A673 (cell line): ENCODE data around the gene ASB3. TPM values are rescaled to one million over a fixed set of nuclear protein-coding genes. Genes with fewer than 3 reads are reported as not detected.

Experiments used
- BruUV-seq: library from RNA; stranded (reverse); fragments of 400-500 nt; replicated peaks from 2 replicates; lab custom pipeline; 2021; lab: Mats Ljungman, UMichigan
- CTCF ChIA-PET: fragments of 300-600 bp; sonication (Branson Sonifier 250); formaldehyde crosslinking; loops from one replicate; lab custom pipeline; 2022; ENCODE audit warnings: antibody characterized with exemption; lab: Charles Lee
- POLR2A ChIA-PET: fragments of 300-600 bp; sonication (Branson Sonifier 250); formaldehyde crosslinking; loops from one replicate; lab custom pipeline; 2022; ENCODE audit warnings: antibody characterized with exemption; ENCODE audit not compliant: low non-redundant PET; lab: Charles Lee
- DNase-seq: peaks from one replicate; pipeline ENCODE4 v3.0.0-alpha.2; 2015; ENCODE audit warnings: low spot score
- H3K27ac ChIP-seq: fragments of 200-600 bp; sonication (generic); 2 replicates; pipeline ENCODE4 v1.5.1; 2016; ENCODE audit warnings: mixed run types, low read depth, mild to moderate bottlenecking, mixed read lengths, antibody characterized with exemption, low read length; ENCODE audit not compliant: poor library complexity, severe bottlenecking
- H3K27me3 ChIP-seq: fragments of 200-600 bp; sonication (generic); replicated peaks from 2 replicates; pipeline ENCODE4 v1.6.1; 2017; ENCODE audit warnings: mixed run types, low read depth, mild to moderate bottlenecking, mixed read lengths, antibody characterized with exemption, low read length; ENCODE audit not compliant: insufficient read depth, poor library complexity
- H3K36me3 ChIP-seq: fragments of 200-600 bp; sonication (generic); 2 replicates; pipeline ENCODE4 v1.6.1; 2016; ENCODE audit warnings: mixed run types, mild to moderate bottlenecking, mixed read lengths, antibody characterized with exemption, low read length; ENCODE audit not compliant: insufficient read depth, poor library complexity, severe bottlenecking
- H3K4me1 ChIP-seq: fragments of 200-600 bp; sonication (generic); 2 replicates; pipeline ENCODE4 v1.6.1; 2017; ENCODE audit warnings: mixed run types, mild to moderate bottlenecking, mixed read lengths, antibody characterized with exemption, low read length; ENCODE audit not compliant: insufficient read depth, poor library complexity, severe bottlenecking
- H3K4me3 ChIP-seq: fragments of 200-600 bp; sonication (generic); 2 replicates; pipeline ENCODE4 v1.5.1; 2016; ENCODE audit warnings: low read depth, mixed run types, mild to moderate bottlenecking, mixed read lengths, low read length; ENCODE audit not compliant: poor library complexity, severe bottlenecking
- H3K9me3 ChIP-seq: fragments of 200-600 bp; sonication (generic); 2 replicates; pipeline ENCODE4 v1.6.1; 2016; ENCODE audit warnings: mixed run types, low read depth, mild to moderate bottlenecking, mixed read lengths, antibody characterized with exemption, low read length; ENCODE audit not compliant: poor library complexity, severe bottlenecking
- EZH2 ChIP-seq: fragments of 200-600 bp; sonication (generic); IDR thresholded peaks from 2 replicates; pipeline ENCODE4 v1.6.1; 2017; ENCODE audit warnings: borderline replicate concordance, low read depth, mild to moderate bottlenecking, mixed read lengths, antibody characterized with exemption, low read length; ENCODE audit not compliant: poor library complexity, severe bottlenecking
- intact Hi-C: fragments of 100-400 bp; cut with micrococcal nuclease; formaldehyde crosslinking; loops from one replicate; pipeline ENCODE4 v1.10.0; 2022; ENCODE audit not compliant: unreplicated experiment
- total RNA-seq: library from RNA; stranded (reverse); gene quantifications from 2 replicates; pipeline ENCODE4 v1.2.3, GENCODE V29; 2021
- TF ChIP-seq, protein P1 (sequence below): fragments of 300-800, 200-600 bp; sonication (generic); conservative IDR thresholded peaks from 2 replicates; pipeline ENCODE4 v1.5.1; 2017; ENCODE audit warnings: low read depth, mild to moderate bottlenecking, antibody characterized with exemption, low read length, moderate library complexity, mixed read lengths

The ASB3 gene
- total RNA-seq, 1 experiment from 2014 or later: 18.7 TPM

DNA sequence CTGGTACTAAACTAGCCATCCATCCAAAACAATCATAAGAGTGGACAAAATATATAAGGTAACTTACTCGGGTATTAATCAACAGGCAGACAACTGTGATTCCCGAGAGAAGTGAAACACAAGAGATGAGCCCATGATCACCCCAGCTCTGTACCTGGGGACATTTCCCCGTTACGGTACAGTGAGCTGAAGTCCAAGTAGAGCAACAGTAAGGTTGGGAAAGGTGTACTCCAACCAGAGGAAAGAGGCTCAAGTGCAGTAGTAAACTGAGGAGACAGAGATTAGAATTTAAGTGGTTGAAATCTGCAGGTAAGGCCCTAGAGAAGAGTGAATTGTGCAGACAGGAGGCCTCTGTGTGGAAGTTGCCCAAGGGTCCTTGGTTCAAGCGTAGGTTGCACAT is 49.7 kb downstream of the ASB3 start:
- intact Hi-C loops: no loop called here
- no peak for TF ChIP-seq EZH2
- TF ChIP-seq, protein P1, sequence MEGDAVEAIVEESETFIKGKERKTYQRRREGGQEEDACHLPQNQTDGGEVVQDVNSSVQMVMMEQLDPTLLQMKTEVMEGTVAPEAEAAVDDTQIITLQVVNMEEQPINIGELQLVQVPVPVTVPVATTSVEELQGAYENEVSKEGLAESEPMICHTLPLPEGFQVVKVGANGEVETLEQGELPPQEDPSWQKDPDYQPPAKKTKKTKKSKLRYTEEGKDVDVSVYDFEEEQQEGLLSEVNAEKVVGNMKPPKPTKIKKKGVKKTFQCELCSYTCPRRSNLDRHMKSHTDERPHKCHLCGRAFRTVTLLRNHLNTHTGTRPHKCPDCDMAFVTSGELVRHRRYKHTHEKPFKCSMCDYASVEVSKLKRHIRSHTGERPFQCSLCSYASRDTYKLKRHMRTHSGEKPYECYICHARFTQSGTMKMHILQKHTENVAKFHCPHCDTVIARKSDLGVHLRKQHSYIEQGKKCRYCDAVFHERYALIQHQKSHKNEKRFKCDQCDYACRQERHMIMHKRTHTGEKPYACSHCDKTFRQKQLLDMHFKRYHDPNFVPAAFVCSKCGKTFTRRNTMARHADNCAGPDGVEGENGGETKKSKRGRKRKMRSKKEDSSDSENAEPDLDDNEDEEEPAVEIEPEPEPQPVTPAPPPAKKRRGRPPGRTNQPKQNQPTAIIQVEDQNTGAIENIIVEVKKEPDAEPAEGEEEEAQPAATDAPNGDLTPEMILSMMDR: no peak
- no peak overlapping the region for H3K4me3 ChIP-seq
- no peak for DNase-seq
- H3K9me3 ChIP-seq: no peaks in the 10 kb centered on the region
- H3K27me3 ChIP-seq: no peaks in the 10 kb centered on the region
- POLR2A ChIA-PET: no interaction called here
- BruUV-seq: no TSS peak
- no peaks in the 10 kb centered on the region for H3K36me3 ChIP-seq
- CTCF ChIA-PET: no interaction called here
- no peak overlapping the region for H3K27ac ChIP-seq
- H3K4me1 ChIP-seq: no peaks in the 10 kb centered on the region

DNA sequence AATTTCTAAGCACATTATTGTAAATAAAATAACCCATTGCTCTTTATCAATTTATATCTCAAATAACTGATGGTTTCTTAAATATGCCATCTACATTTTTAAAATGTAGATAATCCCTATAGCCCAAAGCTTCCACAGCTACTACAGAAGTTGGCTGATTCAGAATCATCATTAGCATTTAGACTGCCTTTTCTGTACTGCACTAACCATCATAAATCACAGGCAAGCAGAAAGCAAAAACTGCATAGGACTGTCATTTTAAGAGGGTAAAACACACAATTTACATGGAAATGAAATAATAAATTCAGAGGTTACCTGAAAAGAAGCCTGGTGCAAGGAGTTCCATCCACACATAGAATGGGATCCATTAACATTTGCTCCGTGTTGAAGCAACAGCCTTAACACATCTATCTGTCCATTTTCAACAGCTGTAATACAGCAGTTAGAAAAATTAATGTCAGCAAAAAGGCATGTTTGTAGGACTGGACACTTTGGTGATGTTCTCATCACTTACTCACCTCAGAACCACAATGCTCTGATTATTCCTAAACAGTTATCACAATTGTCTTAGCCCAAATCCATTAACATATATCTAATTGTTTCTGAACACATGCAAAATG is 57.5 kb downstream of the ASB3 start:
- no peak overlapping the region for H3K4me3 ChIP-seq
- H3K27ac ChIP-seq: no peak overlapping the region
- no peaks in the 10 kb centered on the region for H3K4me1 ChIP-seq
- H3K27me3 ChIP-seq: no peaks in the 10 kb centered on the region
- CTCF ChIA-PET: no interaction called here
- no peaks in the 10 kb centered on the region for H3K9me3 ChIP-seq
- POLR2A ChIA-PET: no interaction called here
- TF ChIP-seq, protein P1: no peak
- no peak for TF ChIP-seq EZH2
- intact Hi-C loops: no loop called here
- BruUV-seq: no TSS peak
- no peaks in the 10 kb centered on the region for H3K36me3 ChIP-seq
- DNase-seq: no peak

- H3K36me3 ChIP-seq: no peaks in the 10 kb centered on the region
- DNase-seq: no peak
- no peaks in the 10 kb centered on the region for H3K9me3 ChIP-seq
- POLR2A ChIA-PET: no interaction called here
- BruUV-seq: no TSS peak
- no peaks in the 10 kb centered on the region for H3K4me1 ChIP-seq
- intact Hi-C loops: no loop called here
- H3K27ac ChIP-seq: no peak overlapping the region
- H3K4me3 ChIP-seq: no peak overlapping the region
- CTCF ChIA-PET: no interaction called here
- no peaks in the 10 kb centered on the region for H3K27me3 ChIP-seq
- TF ChIP-seq, protein P1: no peak
- TF ChIP-seq EZH2: no peak
Observed at GRCh38 chr2:53727921-53728320, 58.8 kb downstream of the ASB3 start.
